Prostate gland (tissue), 2 donors: ENCODE measurements around the gene SLC44A2. TPM values are rescaled to one million over a fixed set of nuclear protein-coding genes. Genes with fewer than 3 reads are reported as not detected.

Source experiments
- DNase-seq: peaks from one replicate; pipeline ENCODE4 v3.0.0-alpha.2; 2019; ENCODE audit warnings: low spot score
- H3K27ac ChIP-seq, 2 donors: fragments of 200-600 bp; sonication (generic); 2 replicates each; pipeline ENCODE4 v1.5.1; 2017 to 2019
- H3K27me3 ChIP-seq: fragments of 200-600 bp; sonication (generic); replicated peaks from 2 replicates; pipeline ENCODE4 v1.5.1; 2019; ENCODE audit not compliant: insufficient read depth
- H3K36me3 ChIP-seq, 2 donors: fragments of 200-600 bp; sonication (generic); 1 replicate in 1 of 2; 2 replicates in 1 of 2; pipeline versions ENCODE4 v1.5.1 to v1.8.1; 2017 to 2019
- H3K4me1 ChIP-seq: fragments of 200-600 bp; sonication (generic); replicated peaks from 2 replicates; pipeline ENCODE4 v1.5.1; 2019
- H3K4me3 ChIP-seq, 2 donors: fragments of 200-600 bp; sonication (generic); 2 replicates each; pipeline ENCODE4 v1.5.1; 2017 to 2019
- H3K9me3 ChIP-seq: fragments of 200-600 bp; sonication (generic); 2 replicates; pipeline ENCODE4 v1.5.1; 2017
- CTCF ChIP-seq, 4 experiments: fragments of 200-600 bp in 2 of 4; fragments of 450-650 bp in 2 of 4; sonication (generic) in 2 of 4; IDR thresholded peaks; 1 replicate in 3 of 4; 2 replicates in 1 of 4; pipeline ENCODE4 v1.5.1; 2016 to 2019; ENCODE audit warnings: antibody characterized with exemption in 4 of 4, mild to moderate bottlenecking in 2 of 4, moderate library complexity in 2 of 4
- POLR2A ChIP-seq: fragments of 450-650 bp; IDR thresholded peaks from one replicate; pipeline ENCODE4 v1.6.1; 2016; ENCODE audit warnings: antibody characterized with exemption, mild to moderate bottlenecking
- POLR2AphosphoS5 ChIP-seq: sonication (generic); formaldehyde crosslinking; IDR thresholded peaks from one replicate; pipeline ENCODE4 v1.6.1; 2017; ENCODE audit warnings: antibody characterized with exemption
- WGBS: methylation state at CpG from one replicate; pipeline ENCODE4 v1.1.5; 2018; 5-methylcytosine and 5-hydroxymethylcytosine counted together
- intact Hi-C: fragments of 100-400 bp; cut with DNase I; formaldehyde crosslinking; loops from one replicate; pipeline ENCODE4 v1.14.2; 2022
- total RNA-seq, 2 donors: library from RNA; depleted of rRNA; stranded (reverse); fragments of >200 nt; gene quantifications; one replicate each; pipeline ENCODE4 v1.1.0, GENCODE V29; 2016

Gene SLC44A2
- total RNA-seq, 2 donors from 2014 or later, result 91.1 to 402 TPM

- H3K4me1 ChIP-seq, result no peaks in the 10 kb centered on the region
- peaks cover 0 to 27% of the 10 kb centered on the region in 2 donors for H3K36me3 ChIP-seq
- no peak overlapping the region for H3K27ac ChIP-seq
- TF ChIP-seq CTCF (IDR thresholded peaks at IDR 0.05) (no peak), POLR2A (no peak), POLR2AphosphoS5 (no peak)
- H3K4me3 ChIP-seq, result no peak overlapping the region
- H3K9me3 ChIP-seq, result no peaks in the 10 kb centered on the region
- H3K27me3 ChIP-seq, result no peaks in the 10 kb centered on the region
- DNase-seq, result no peak
- intact Hi-C loops, result no loop called here
- 85% methylated on average over 37 of the region's 37 CpGs for WGBS
These were observed 11.1 kb downstream of the SLC44A2 start for GRCh38 chr19:10636304-10636972.

- no peaks in the 10 kb centered on the region for H3K27me3 ChIP-seq
- peaks cover 0 to 12% of the 10 kb centered on the region in 2 donors for H3K36me3 ChIP-seq
- H3K27ac ChIP-seq, result no peak overlapping the region
- H3K4me3 ChIP-seq, result no peak overlapping the region
- DNase-seq, result no peak
- intact Hi-C loops, result no loop called here
- 83% methylated on average over 8 of the region's 8 CpGs for WGBS
- no peaks in the 10 kb centered on the region for H3K9me3 ChIP-seq
- TF ChIP-seq POLR2AphosphoS5, result no peak
- H3K4me1 ChIP-seq, result no peaks in the 10 kb centered on the region
These were observed 12.5 kb downstream of the SLC44A2 start for GRCh38 chr19:10637894-10638293.

GRCh38 chr19:10639836-10640235, 14.5 kb downstream of the SLC44A2 start:
- H3K27me3 ChIP-seq, result no peaks in the 10 kb centered on the region
- H3K4me1 ChIP-seq, result peaks cover 5% of the 10 kb centered on the region
- DNase-seq, result no peak
- WGBS, result 82% methylated on average over 8 of the region's 8 CpGs
- H3K27ac ChIP-seq, result no peak overlapping the region
- no peak overlapping the region for H3K4me3 ChIP-seq
- H3K36me3 ChIP-seq, result peaks cover 0 to 6% of the 10 kb centered on the region in 2 donors
- H3K9me3 ChIP-seq, result no peaks in the 10 kb centered on the region
- TF ChIP-seq CTCF (IDR thresholded peaks at IDR 0.05), result no peak
- no peak for TF ChIP-seq POLR2AphosphoS5
- TF ChIP-seq POLR2A, result no peak
- intact Hi-C loops, result no loop called here

GRCh38 chr19:10640361-10640760, 15.0 kb downstream of the SLC44A2 start:
- Histone ChIP-seq H3K27me3 (no peaks in the 10 kb centered on the region), H3K27ac (no peak overlapping the region), H3K4me1 (peaks cover 5% of the 10 kb centered on the region), H3K4me3 (no peak overlapping the region), H3K9me3 (no peaks in the 10 kb centered on the region), H3K36me3 (peaks cover 0 to under 1% of the 10 kb centered on the region in 2 donors)
- no peak for DNase-seq
- intact Hi-C loops, result no loop called here
- TF ChIP-seq CTCF (IDR thresholded peaks at IDR 0.05) (no peak), POLR2AphosphoS5 (no peak), POLR2A (no peak)
- 77% methylated on average over 2 of the region's 2 CpGs for WGBS

- H3K4me1 ChIP-seq, result peaks cover 5% of the 10 kb centered on the region
- no peaks in the 10 kb centered on the region for H3K36me3 ChIP-seq
- no peak overlapping the region for H3K27ac ChIP-seq
- DNase-seq, result no peak
- H3K4me3 ChIP-seq, result no peak overlapping the region
- intact Hi-C loops, result no loop called here
- 84% methylated on average over 4 of the region's 4 CpGs for WGBS
- no peak for TF ChIP-seq CTCF (IDR thresholded peaks at IDR 0.05)
- TF ChIP-seq POLR2A, result no peak
- no peak for TF ChIP-seq POLR2AphosphoS5
- no peaks in the 10 kb centered on the region for H3K9me3 ChIP-seq
- no peaks in the 10 kb centered on the region for H3K27me3 ChIP-seq
These were observed 15.9 kb downstream of the SLC44A2 start for GRCh38 chr19:10641248-10641647.
